HCT116 (cell line): ENCODE measurements around the gene TLCD5. TPM values are rescaled to one million over a fixed set of nuclear protein-coding genes. Genes with fewer than 3 reads are reported as not detected.

Experiments
- ATAC-seq: fragments of 200-7000 bp; cut with Tn5 transposase; 2 replicates; pipeline ENCODE4 v1.9.1; 2020; ENCODE audit warnings: mild to moderate bottlenecking, moderate library complexity
- BruUV-seq: library from RNA; stranded (reverse); fragments of 400-500 nt; replicated peaks from 2 replicates; lab custom pipeline; 2021; lab: Mats Ljungman, UMichigan
- CTCF ChIA-PET: fragments of 300-600 bp; sonication (Branson Sonifier 250); formaldehyde crosslinking; loops from one replicate; lab custom pipeline; 2021; ENCODE audit warnings: antibody characterized with exemption; lab: Charles Lee
- POLR2A ChIA-PET: fragments of 300-600, 350-600 bp; sonication (Branson Sonifier 250); formaldehyde crosslinking; loops from one replicate; lab custom pipeline; 2021; ENCODE audit warnings: antibody characterized with exemption; lab: Charles Lee
- RAD21 ChIA-PET, 2 experiments: fragments of 300-600 bp; sonication (Branson Sonifier 250); formaldehyde crosslinking; loops; one replicate each; lab custom pipeline; 2023; ENCODE audit warnings: low total read pairs in 2 of 2; ENCODE audit not compliant: uncharacterized antibody in 2 of 2, unreplicated experiment in 2 of 2, low non-redundant PET in 1 of 2; lab: Charles Lee
- DNase-seq: peaks from one replicate; pipeline ENCODE4 v3.0.0-alpha.2; 2010; ENCODE audit warnings: low read depth, low spot score
- H2AFZ ChIP-seq: fragments of 200-600 bp; shearing (Covaris generic), sonication (generic); 2 replicates; pipeline ENCODE4 v1.6.1; 2017; ENCODE audit warnings: low read depth, mixed run types, mixed read lengths, antibody characterized with exemption, low read length; ENCODE audit not compliant: poor library complexity, severe bottlenecking
- H3K27ac ChIP-seq: 2 replicates; pipeline ENCODE4 v1.5.1; 2012; ENCODE audit warnings: low read depth, low read length
- H3K27me3 ChIP-seq: fragments of 200-600 bp; sonication (generic); 2 replicates; pipeline ENCODE4 v1.6.1; 2016; ENCODE audit warnings: mixed run types, low read length, mixed read lengths; ENCODE audit not compliant: insufficient read depth
- H3K36me3 ChIP-seq, 2 experiments: fragments of 200-500 bp in 1 of 2; fragments of 200-600 bp in 1 of 2; sonication (Bioruptor generic) in 1 of 2; sonication (generic) in 1 of 2; 2 replicates each; pipeline versions ENCODE4 v1.5.1 to v1.6.1; 2014 to 2016; ENCODE audit warnings: low read length in 2 of 2, inconsistent platforms in 1 of 2, mixed read lengths in 1 of 2, mixed run types in 1 of 2; ENCODE audit not compliant: insufficient read depth in 2 of 2, control insufficient read depth in 1 of 2
- H3K4me1 ChIP-seq, 2 experiments: fragments of 200-600 bp in 1 of 2; sonication (generic) in 1 of 2; 2 replicates each; pipeline versions ENCODE4 v1.5.1 to v1.6.1; 2012 to 2017; ENCODE audit warnings: low read length in 2 of 2, inconsistent platforms in 1 of 2, mild to moderate bottlenecking in 1 of 2, mixed read lengths in 1 of 2, mixed run types in 1 of 2, moderate library complexity in 1 of 2; ENCODE audit not compliant: insufficient read depth in 2 of 2, control insufficient read depth in 1 of 2
- H3K4me2 ChIP-seq: fragments of 200-600 bp; sonication (generic); 2 replicates; pipeline ENCODE4 v1.6.1; 2017; ENCODE audit warnings: mixed run types, low read length, mixed read lengths
- H3K4me3 ChIP-seq, 2 experiments: fragments of 200-600 bp in 1 of 2; sonication (generic) in 1 of 2; replicated peaks in 1 of 2; 2 replicates each; pipeline ENCODE4 v1.5.1; 2011 to 2016; ENCODE audit warnings: low read length in 2 of 2, control low read depth in 1 of 2, low read depth in 1 of 2, mild to moderate bottlenecking in 1 of 2, mixed read lengths in 1 of 2, mixed run types in 1 of 2
- H3K79me2 ChIP-seq: fragments of 200-600 bp; sonication (generic); 2 replicates; pipeline ENCODE4 v1.6.1; 2017; ENCODE audit warnings: mild to moderate bottlenecking, mixed run types, low read length, moderate library complexity, mixed read lengths; ENCODE audit not compliant: insufficient read depth
- H3K9ac ChIP-seq: fragments of 200-600 bp; sonication (generic); 2 replicates; pipeline ENCODE4 v1.6.1; 2016; ENCODE audit warnings: low read length, mixed read lengths
- H3K9me2 ChIP-seq: fragments of 200-600 bp; sonication (generic), shearing (Covaris generic); 2 replicates; pipeline ENCODE4 v1.6.1; 2017; ENCODE audit warnings: mixed run types, mild to moderate bottlenecking, moderate library complexity; ENCODE audit not compliant: insufficient read depth
- H3K9me3 ChIP-seq, 2 experiments: fragments of 200-500 bp in 1 of 2; fragments of 200-600 bp in 1 of 2; sonication (Bioruptor generic) in 1 of 2; sonication (generic) in 1 of 2; 2 replicates each; pipeline ENCODE4 v1.6.1; 2014 to 2017; ENCODE audit warnings: low read length in 2 of 2, mixed read lengths in 2 of 2, inconsistent platforms in 1 of 2, low read depth in 1 of 2, mild to moderate bottlenecking in 1 of 2, mixed run types in 1 of 2, moderate library complexity in 1 of 2; ENCODE audit not compliant: control insufficient read depth in 1 of 2, insufficient read depth in 1 of 2
- H4K20me1 ChIP-seq: fragments of 200-600 bp; sonication (generic), shearing (Covaris generic); 2 replicates; pipeline ENCODE4 v1.6.1; 2017; ENCODE audit warnings: mixed run types, mild to moderate bottlenecking, moderate library complexity; ENCODE audit not compliant: insufficient read depth
- CBX3 ChIP-seq: IDR thresholded peaks from 2 replicates; pipeline ENCODE4 v1.6.1; 2012; ENCODE audit warnings: low read depth
- CEBPB ChIP-seq: IDR thresholded peaks from 2 replicates; pipeline ENCODE4 v1.6.1; 2012; ENCODE audit warnings: low read depth
- FOSL1 ChIP-seq: IDR thresholded peaks from 2 replicates; pipeline ENCODE4 v1.6.1; 2012; ENCODE audit warnings: low read depth
- POLR2AphosphoS5 ChIP-seq: IDR thresholded peaks from 2 replicates; pipeline ENCODE4 v1.6.1; 2011; ENCODE audit warnings: mild to moderate bottlenecking, low read depth, low read length, moderate library complexity
- RAD21 ChIP-seq: IDR thresholded peaks from 2 replicates; pipeline ENCODE4 v1.6.1; 2012; ENCODE audit warnings: low read depth, mild to moderate bottlenecking
- SIN3A ChIP-seq: IDR thresholded peaks from 2 replicates; pipeline ENCODE4 v1.6.1; 2012; ENCODE audit warnings: low read depth
- SRF ChIP-seq: IDR thresholded peaks from 2 replicates; pipeline ENCODE4 v1.6.1; 2012; ENCODE audit warnings: low read depth
- TCF7L2 ChIP-seq: IDR thresholded peaks from 2 replicates; pipeline ENCODE4 v1.7.0; 2011; ENCODE audit warnings: borderline replicate concordance, inconsistent platforms; ENCODE audit not compliant: insufficient read depth, insufficient read length; ENCODE audit errors: extremely low read depth
- YY1 ChIP-seq: IDR thresholded peaks from 2 replicates; pipeline ENCODE4 v1.6.1; 2011; ENCODE audit warnings: low read length, low read depth, moderate library complexity, mild to moderate bottlenecking; ENCODE audit not compliant: insufficient replicate concordance; ENCODE audit errors: extremely low read depth
- intact Hi-C: fragments of 100-400 bp; cut with micrococcal nuclease; formaldehyde crosslinking; loops from 2 replicates; pipeline ENCODE4 v1.10.0; 2022
- total RNA-seq: library from RNA; stranded (reverse); gene quantifications from one replicate; pipeline ENCODE4 v1.2.1, GENCODE V29; 2021; ENCODE audit not compliant: unreplicated experiment
- TF ChIP-seq, protein P1 (sequence below), 3 experiments: fragments of 200-600 bp in 1 of 3; sonication (generic) in 1 of 3; IDR thresholded peaks in 2 of 3; conservative IDR thresholded peaks in 1 of 3; 2 replicates each; pipeline ENCODE4 v1.5.1; 2012 to 2017; ENCODE audit warnings: low read depth in 2 of 3, low read length in 2 of 3, antibody characterized with exemption in 1 of 3, borderline replicate concordance in 1 of 3, control low read depth in 1 of 3, mild to moderate bottlenecking in 1 of 3, mixed read lengths in 1 of 3, mixed run types in 1 of 3, moderate library complexity in 1 of 3; ENCODE audit not compliant: insufficient read depth in 1 of 3
- TF ChIP-seq, protein P2 (sequence below): IDR thresholded peaks from 2 replicates; pipeline ENCODE4 v1.6.1; 2012; ENCODE audit warnings: low read depth

The TLCD5 gene
- total RNA-seq, 1 experiment from 2014 or later: 9.1 TPM

DNA sequence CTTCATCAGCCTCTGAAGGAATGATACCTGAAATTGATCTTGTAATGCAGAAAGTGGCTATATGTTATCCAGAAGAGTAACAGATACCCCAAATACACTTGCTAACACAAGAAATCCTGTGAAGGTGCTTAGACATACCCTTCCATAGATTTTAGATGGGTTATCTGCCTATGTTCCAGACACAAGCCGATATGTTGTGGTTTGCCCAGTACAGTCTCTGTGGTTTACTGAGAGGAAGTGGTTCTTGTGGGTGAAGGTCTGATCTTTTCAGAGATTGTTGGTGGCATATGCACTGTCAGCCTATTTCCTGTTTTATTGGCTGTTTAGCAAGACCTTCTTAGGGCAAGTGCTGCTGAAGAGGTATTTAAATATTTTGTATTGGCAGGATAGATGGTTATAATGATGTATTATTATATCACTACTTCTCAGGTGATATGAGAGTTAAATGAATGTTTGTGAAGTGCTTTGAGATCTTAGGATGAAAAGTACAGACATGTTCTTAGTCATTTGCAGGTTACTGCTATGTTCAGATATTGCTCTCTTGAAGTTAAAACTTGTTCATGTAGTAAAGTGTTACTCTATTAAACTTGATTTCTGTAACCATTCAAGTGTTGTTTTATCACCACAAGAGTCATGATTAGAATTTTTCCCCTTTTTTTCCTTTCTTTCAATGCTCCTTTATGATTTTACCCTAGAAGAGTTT is 19.4 kb downstream of the TLCD5 start:
- ATAC-seq: peak; percentile 77
- POLR2A ChIA-PET: no interaction called here
- Histone ChIP-seq H3K9me3 (no peaks in the 10 kb centered on the region), H4K20me1 (peaks cover 11% of the 10 kb centered on the region; the same call in 1 of the 2 replicates), H3K4me1 (peaks cover 59 to 64% of the 10 kb centered on the region in 2 experiments), H3K4me2 (peak overlapping the region; percentile 46), H3K4me3 (no peak overlapping the region; a peak in 1 of 4 replicates), H3K36me3 (no peaks in the 10 kb centered on the region), H3K9me2 (no peaks in the 10 kb centered on the region), H3K79me2 (peaks cover 99% of the 10 kb centered on the region), H3K27me3 (no peaks in the 10 kb centered on the region), H3K9ac (no peak overlapping the region), H2AFZ (no peak overlapping the region), H3K27ac (0 out of 2 replicates have a peak overlapping the region, but pooled peaks have one; percentile 9)
- CTCF ChIA-PET: no interaction called here
- RAD21 ChIA-PET: no interaction called here
- no peak for TF ChIP-seq SIN3A
- TF ChIP-seq SRF: no peak
- TF ChIP-seq CEBPB: no peak
- TF ChIP-seq YY1: no peak
- DNase-seq: peak; percentile 38
- no TSS peak for BruUV-seq
- intact Hi-C loops: no loop called here

DNA sequence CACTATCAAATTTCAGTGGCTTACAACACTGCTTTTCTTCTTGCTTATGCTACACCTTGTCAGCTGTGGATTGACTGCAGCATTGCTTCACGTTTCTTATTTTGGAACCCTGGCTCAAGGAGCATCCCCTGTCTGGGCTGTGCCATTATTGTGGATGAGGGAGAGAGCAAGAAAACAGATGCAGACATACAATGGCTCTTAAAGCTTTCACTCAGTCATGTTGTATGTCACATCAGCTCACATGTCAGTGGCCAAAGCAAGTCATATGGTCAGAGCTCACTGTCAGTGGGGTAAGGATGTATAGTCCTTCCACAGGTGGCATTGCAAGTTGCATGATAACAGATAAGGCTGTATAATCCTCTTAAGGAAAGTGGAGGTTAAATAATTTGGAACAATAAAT is 21.1 kb downstream of the TLCD5 start:
- no peak overlapping the region for H3K4me3 ChIP-seq
- no peaks in the 10 kb centered on the region for H3K27me3 ChIP-seq
- DNase-seq (no peak), ATAC-seq (no peak)
- no TSS peak for BruUV-seq
- H3K4me2 ChIP-seq: no peak overlapping the region
- no peaks in the 10 kb centered on the region for H3K9me2 ChIP-seq
- RAD21 ChIA-PET: no interaction called here
- peaks cover 58 to 67% of the 10 kb centered on the region in 2 experiments for H3K4me1 ChIP-seq
- no peak overlapping the region for H3K9ac ChIP-seq
- H3K9me3 ChIP-seq: no peaks in the 10 kb centered on the region
- intact Hi-C loops: no loop called here
- H2AFZ ChIP-seq: no peak overlapping the region
- CTCF ChIA-PET: no interaction called here
- POLR2A ChIA-PET: interaction anchor here (0.5 kb wide), 1 partner anchor 65 kb away, joined by 3 read pairs; no protein-coding TSS in a partner anchor
- H3K27ac ChIP-seq: no peak overlapping the region
- peaks cover 90% of the 10 kb centered on the region for H3K79me2 ChIP-seq
- H4K20me1 ChIP-seq: peaks cover 6% of the 10 kb centered on the region; the same call in 1 of the 2 replicates
- no peaks in the 10 kb centered on the region for H3K36me3 ChIP-seq
- no peak for TF ChIP-seq SIN3A
- no peak for TF ChIP-seq CBX3
- TF ChIP-seq FOSL1: no peak
- TF ChIP-seq SRF: no peak
- no peak for TF ChIP-seq POLR2AphosphoS5
- TF ChIP-seq, protein P1, sequence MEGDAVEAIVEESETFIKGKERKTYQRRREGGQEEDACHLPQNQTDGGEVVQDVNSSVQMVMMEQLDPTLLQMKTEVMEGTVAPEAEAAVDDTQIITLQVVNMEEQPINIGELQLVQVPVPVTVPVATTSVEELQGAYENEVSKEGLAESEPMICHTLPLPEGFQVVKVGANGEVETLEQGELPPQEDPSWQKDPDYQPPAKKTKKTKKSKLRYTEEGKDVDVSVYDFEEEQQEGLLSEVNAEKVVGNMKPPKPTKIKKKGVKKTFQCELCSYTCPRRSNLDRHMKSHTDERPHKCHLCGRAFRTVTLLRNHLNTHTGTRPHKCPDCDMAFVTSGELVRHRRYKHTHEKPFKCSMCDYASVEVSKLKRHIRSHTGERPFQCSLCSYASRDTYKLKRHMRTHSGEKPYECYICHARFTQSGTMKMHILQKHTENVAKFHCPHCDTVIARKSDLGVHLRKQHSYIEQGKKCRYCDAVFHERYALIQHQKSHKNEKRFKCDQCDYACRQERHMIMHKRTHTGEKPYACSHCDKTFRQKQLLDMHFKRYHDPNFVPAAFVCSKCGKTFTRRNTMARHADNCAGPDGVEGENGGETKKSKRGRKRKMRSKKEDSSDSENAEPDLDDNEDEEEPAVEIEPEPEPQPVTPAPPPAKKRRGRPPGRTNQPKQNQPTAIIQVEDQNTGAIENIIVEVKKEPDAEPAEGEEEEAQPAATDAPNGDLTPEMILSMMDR (IDR thresholded peaks at IDR 0.05 in 2 of 3, conservative IDR thresholded peaks at IDR 0.05 in 1 of 3; ENCODE audit: borderline replicate concordance in 1 of 3, insufficient read depth in 1 of 3, low read depth in 2 of 3, low read length in 2 of 3): no peak
- TF ChIP-seq RAD21: no peak
- TF ChIP-seq YY1: no peak
- TF ChIP-seq, protein P2, sequence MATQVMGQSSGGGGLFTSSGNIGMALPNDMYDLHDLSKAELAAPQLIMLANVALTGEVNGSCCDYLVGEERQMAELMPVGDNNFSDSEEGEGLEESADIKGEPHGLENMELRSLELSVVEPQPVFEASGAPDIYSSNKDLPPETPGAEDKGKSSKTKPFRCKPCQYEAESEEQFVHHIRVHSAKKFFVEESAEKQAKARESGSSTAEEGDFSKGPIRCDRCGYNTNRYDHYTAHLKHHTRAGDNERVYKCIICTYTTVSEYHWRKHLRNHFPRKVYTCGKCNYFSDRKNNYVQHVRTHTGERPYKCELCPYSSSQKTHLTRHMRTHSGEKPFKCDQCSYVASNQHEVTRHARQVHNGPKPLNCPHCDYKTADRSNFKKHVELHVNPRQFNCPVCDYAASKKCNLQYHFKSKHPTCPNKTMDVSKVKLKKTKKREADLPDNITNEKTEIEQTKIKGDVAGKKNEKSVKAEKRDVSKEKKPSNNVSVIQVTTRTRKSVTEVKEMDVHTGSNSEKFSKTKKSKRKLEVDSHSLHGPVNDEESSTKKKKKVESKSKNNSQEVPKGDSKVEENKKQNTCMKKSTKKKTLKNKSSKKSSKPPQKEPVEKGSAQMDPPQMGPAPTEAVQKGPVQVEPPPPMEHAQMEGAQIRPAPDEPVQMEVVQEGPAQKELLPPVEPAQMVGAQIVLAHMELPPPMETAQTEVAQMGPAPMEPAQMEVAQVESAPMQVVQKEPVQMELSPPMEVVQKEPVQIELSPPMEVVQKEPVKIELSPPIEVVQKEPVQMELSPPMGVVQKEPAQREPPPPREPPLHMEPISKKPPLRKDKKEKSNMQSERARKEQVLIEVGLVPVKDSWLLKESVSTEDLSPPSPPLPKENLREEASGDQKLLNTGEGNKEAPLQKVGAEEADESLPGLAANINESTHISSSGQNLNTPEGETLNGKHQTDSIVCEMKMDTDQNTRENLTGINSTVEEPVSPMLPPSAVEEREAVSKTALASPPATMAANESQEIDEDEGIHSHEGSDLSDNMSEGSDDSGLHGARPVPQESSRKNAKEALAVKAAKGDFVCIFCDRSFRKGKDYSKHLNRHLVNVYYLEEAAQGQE: no peak
- TF ChIP-seq TCF7L2: no peak
